ENCODE data around the gene SIGLEC6. TPM values are rescaled to one million over a fixed set of nuclear protein-coding genes. Genes with fewer than 3 reads are reported as not detected.

Gene SIGLEC6
- polyA plus RNA-seq, 1 experiment, result not detected

DNA sequence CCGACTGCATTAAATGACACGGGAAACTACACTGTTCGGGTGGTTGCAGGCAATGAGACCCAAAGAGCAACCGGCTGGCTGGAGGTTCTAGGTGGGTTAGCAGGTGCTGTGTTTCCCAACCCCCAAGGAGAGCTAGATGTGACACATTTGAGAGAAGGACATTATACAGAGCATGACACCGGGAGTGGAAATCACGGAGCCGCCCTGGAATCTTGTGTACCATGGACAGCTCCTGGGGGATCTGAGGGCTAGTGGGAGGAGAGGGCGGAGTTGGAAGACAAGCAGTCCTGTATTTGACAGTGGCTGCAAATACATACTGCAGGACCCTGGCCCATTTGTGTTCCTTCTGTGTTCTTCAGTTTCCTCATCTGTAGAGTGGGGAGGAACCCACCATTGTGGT is 50.9 kb downstream of the SIGLEC6 start:
- Histone ChIP-seq H3K4me3 (ENCODE audit: low read depth, low read length) (no peak overlapping the region), H3K27ac (ENCODE audit: low read depth, low read length) (no peak overlapping the region), H3K27me3 (ENCODE audit: control insufficient read depth, insufficient read depth, low read length) (no peaks in the 10 kb centered on the region), H3K9me3 (ENCODE audit: control insufficient read depth, insufficient read depth, low read length) (peaks cover 14% of the 10 kb centered on the region; the same call in 1 of the 2 replicates)
- CTCF ChIA-PET, result no interaction called here
- TF ChIP-seq, protein P1, sequence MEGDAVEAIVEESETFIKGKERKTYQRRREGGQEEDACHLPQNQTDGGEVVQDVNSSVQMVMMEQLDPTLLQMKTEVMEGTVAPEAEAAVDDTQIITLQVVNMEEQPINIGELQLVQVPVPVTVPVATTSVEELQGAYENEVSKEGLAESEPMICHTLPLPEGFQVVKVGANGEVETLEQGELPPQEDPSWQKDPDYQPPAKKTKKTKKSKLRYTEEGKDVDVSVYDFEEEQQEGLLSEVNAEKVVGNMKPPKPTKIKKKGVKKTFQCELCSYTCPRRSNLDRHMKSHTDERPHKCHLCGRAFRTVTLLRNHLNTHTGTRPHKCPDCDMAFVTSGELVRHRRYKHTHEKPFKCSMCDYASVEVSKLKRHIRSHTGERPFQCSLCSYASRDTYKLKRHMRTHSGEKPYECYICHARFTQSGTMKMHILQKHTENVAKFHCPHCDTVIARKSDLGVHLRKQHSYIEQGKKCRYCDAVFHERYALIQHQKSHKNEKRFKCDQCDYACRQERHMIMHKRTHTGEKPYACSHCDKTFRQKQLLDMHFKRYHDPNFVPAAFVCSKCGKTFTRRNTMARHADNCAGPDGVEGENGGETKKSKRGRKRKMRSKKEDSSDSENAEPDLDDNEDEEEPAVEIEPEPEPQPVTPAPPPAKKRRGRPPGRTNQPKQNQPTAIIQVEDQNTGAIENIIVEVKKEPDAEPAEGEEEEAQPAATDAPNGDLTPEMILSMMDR (IDR thresholded peaks at IDR 0.05; ENCODE audit: low read depth, low read length), result no peak
- POLR2A ChIA-PET, result no interaction called here
- DNase-seq (ENCODE audit: low read depth, low spot score), result no peak

DNA sequence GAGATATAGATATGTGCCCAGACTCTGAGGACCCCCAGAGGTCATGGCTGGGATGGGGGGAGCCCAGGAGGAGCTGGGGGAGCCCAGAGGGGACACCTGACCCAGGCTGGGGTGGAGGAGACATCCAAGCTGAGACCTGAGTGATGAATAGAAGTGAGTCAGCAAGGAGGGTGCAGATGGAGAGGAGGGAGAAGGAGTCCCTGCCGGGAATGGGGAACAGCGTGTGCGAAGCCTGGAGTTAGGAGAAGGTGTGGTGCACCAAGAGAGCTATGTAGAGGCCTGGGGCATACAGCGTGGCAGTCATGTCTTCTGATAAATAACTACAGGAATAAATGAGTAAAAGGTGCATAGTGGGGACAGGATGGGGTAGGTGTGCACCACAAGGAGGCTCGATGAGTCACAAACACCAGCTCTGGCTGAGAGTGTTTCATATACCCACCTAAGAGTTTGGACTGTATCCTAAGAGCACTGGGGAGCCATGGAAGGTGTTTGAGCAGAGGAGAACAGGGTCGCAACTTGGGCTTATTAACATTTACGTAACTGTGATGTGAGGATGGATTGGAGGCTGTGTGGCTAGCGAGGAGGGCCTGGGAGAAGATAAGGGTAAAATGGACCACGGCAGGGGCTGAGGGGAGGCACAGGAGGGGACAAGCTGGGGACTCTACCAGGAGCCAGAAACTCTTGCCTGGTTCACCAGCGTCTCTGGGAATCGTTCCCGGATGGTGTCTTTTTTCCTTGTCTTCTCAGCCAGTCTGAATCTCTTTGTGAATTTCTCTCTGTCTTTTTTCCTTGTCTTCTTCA is 51.7 kb downstream of the SIGLEC6 start:
- Histone ChIP-seq H3K4me3 (ENCODE audit: low read depth, low read length) (no peak overlapping the region), H3K9me3 (ENCODE audit: control insufficient read depth, insufficient read depth, low read length) (peaks cover 14% of the 10 kb centered on the region; the same call in 1 of the 2 replicates), H3K27ac (ENCODE audit: low read depth, low read length) (no peak overlapping the region), H3K27me3 (ENCODE audit: control insufficient read depth, insufficient read depth, low read length) (no peaks in the 10 kb centered on the region)
- CTCF ChIA-PET, result interaction anchor here (1.0 kb wide), 1 partner anchor 8 kb away, joined by 3 read pairs; no protein-coding TSS in a partner anchor
- TF ChIP-seq, protein P1 (IDR thresholded peaks at IDR 0.05; ENCODE audit: low read depth, low read length), result no peak
- DNase-seq (ENCODE audit: low read depth, low spot score), result no peak
- POLR2A ChIA-PET, result no interaction called here

DNA sequence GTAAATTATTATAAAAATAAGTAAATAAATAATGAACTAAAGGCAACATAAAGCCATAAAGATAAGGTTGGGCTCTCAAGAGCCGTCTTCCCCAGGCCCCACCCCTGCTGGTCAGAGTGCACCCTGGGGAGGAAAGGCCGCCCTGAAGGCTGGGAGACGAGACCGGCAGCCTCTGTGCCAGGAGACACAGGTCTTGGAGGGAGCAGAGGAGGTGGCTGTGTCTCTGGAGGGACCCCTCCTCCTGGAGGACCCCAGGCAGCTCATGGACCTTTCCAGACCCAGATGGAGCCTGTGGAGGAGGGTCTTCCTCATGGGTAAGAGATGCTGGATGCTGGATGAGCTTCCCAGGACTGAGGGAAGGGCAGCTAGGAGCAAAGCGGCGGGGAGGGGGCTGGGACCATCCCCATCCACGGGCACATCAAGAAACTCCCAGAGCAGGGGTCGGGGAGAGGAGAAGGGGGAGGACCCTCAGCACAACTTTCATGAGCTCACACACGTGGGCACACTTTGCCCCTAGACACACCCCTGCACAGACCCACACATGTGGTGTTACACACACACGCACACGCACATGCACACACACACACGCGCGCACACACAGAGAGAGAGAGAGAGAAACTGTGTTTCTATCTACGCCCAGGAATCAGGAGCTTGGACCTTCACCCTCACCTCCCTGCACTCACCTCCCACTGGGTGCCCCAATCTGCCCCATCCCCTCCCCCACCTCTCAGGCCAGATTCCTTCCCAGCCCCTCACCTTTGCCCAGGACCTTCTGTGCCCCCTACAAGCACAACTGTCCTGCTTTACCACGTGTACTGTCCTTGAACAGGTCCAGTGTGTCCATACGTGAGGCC is 52.9 kb downstream of the SIGLEC6 start, which contains the start of gene CEACAM18:
CEACAM18 (plus strand) TSS at position 159 of the 854 bp plus-strand sequence.
- CTCF ChIA-PET, result interaction anchor here (1.0 kb wide), 1 partner anchor 299 kb away, joined by 3 read pairs; no protein-coding TSS in a partner anchor
- DNase-seq (ENCODE audit: low read depth, low spot score), result no peak
- Histone ChIP-seq H3K27ac (ENCODE audit: low read depth, low read length) (no peak within 1 kb of the TSS), H3K27me3 (ENCODE audit: control insufficient read depth, insufficient read depth, low read length) (no peaks in the 10 kb centered on the region), H3K4me3 (ENCODE audit: low read depth, low read length) (no peak within 1 kb of the TSS), H3K9me3 (ENCODE audit: control insufficient read depth, insufficient read depth, low read length) (peaks cover 9% of the 10 kb centered on the region; the same call in 1 of the 2 replicates)
- POLR2A ChIA-PET, result no interaction called here
- TF ChIP-seq, protein P1 (IDR thresholded peaks at IDR 0.05; ENCODE audit: low read depth, low read length), result no peak

DNA sequence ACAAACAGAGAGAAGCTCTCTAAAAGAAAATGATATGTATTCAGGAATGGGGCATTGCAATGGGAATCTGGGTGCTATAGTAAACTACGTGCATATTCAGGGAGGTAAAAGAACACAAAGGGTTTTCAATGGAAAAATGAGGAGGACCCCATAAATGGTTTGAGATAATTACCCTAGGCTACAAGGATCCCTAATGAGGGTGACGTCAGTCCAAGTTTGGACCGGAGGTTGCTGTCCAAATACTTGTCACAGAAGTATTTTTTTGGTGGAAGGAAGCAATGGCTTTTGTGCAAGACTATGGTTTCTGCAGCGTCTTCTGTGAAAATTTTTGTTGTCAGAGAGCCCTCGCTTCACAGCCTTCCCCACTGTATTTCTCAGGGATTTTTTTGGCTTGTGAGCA is 54.1 kb downstream of the SIGLEC6 start:
- ChIA-PET POLR2A (no interaction called here), CTCF (interaction anchor here (0.7 kb wide), 1 partner anchor 332 kb away, joined by 3 read pairs; no protein-coding TSS in a partner anchor)
- H3K9me3 ChIP-seq (ENCODE audit: control insufficient read depth, insufficient read depth, low read length), result peaks cover 6% of the 10 kb centered on the region; the same call in 1 of the 2 replicates
- no peaks in the 10 kb centered on the region for H3K27me3 ChIP-seq (ENCODE audit: control insufficient read depth, insufficient read depth, low read length)
- H3K27ac ChIP-seq (ENCODE audit: low read depth, low read length), result no peak overlapping the region
- no peak overlapping the region for H3K4me3 ChIP-seq (ENCODE audit: low read depth, low read length)
- DNase-seq (ENCODE audit: low read depth, low spot score), result no peak
- TF ChIP-seq, protein P1 (IDR thresholded peaks at IDR 0.05; ENCODE audit: low read depth, low read length), result no peak

Data from AG04450 (cell line).